COLO668 (cell line): ENCODE measurements around the gene KRT82.

Experiments
- DNase-seq: peaks from one replicate; lab custom pipeline; 2025; ENCODE audit not compliant: unreplicated experiment; lab: John Stamatoyannopoulos, UW

The KRT82 gene

GRCh38 chr12:52362118-52362726 is 43.9 kb downstream of the KRT82 start:
- no peak for DNase-seq

- DNase-seq, result no peak
Observed at GRCh38 chr12:52361553-52361952, 44.6 kb downstream of the KRT82 start.

GRCh38 chr12:52360663-52361271 is 45.4 kb downstream of the KRT82 start:
- DNase-seq, result no peak

- DNase-seq, result no peak
Observed at GRCh38 chr12:52360106-52360662, 46.0 kb downstream of the KRT82 start.

- no peak for DNase-seq
Observed at GRCh38 chr12:52359621-52360061, 46.5 kb downstream of the KRT82 start.

- peak; percentile 12 for DNase-seq
Observed at GRCh38 chr12:52358575-52359350, 47.4 kb downstream of the KRT82 start.

- DNase-seq, result no peak
Observed at GRCh38 chr12:52356762-52357580, 49.2 kb downstream of the KRT82 start.

- DNase-seq, result no peak
Observed at GRCh38 chr12:52356031-52356761, 49.9 kb downstream of the KRT82 start.

GRCh38 chr12:52355176-52355575 is 51.0 kb downstream of the KRT82 start:
- DNase-seq, result no peak

GRCh38 chr12:52354200-52354599 is 51.9 kb downstream of the KRT82 start:
- no peak for DNase-seq

- DNase-seq, result no peak
Observed at GRCh38 chr12:52353766-52354165, 52.4 kb downstream of the KRT82 start.

GRCh38 chr12:52352951-52353350 is 53.2 kb downstream of the KRT82 start:
- DNase-seq, result no peak

- DNase-seq, result no peak
Observed at GRCh38 chr12:52351196-52352059, 54.7 kb downstream of the KRT82 start.

- DNase-seq, result no peak
Observed at GRCh38 chr12:52350786-52351185, 55.3 kb downstream of the KRT82 start.

GRCh38 chr12:52350021-52350620 is 56.0 kb downstream of the KRT82 start:
- DNase-seq, result no peak

GRCh38 chr12:52349196-52349595 is 56.9 kb downstream of the KRT82 start:
- DNase-seq, result no peak

- no peak for DNase-seq
Observed at GRCh38 chr12:52347551-52348510, 58.3 kb downstream of the KRT82 start.

- DNase-seq, result no peak
Observed at GRCh38 chr12:52347016-52347415, 59.1 kb downstream of the KRT82 start.
